Esophagus squamous epithelium (tissue), 5 donors: ENCODE data around the gene TYK2. TPM values are rescaled to one million over a fixed set of nuclear protein-coding genes. Genes with fewer than 3 reads are reported as not detected.
"Not testable (repeated sequence)": the region's sequence is repeated elsewhere in the genome, so short reads cannot be mapped to it uniquely, and the experiment has no call there.

Experiments used
- DNase-seq: peaks from one replicate; lab custom pipeline; 2025; lab: John Stamatoyannopoulos, UW
- H3K27ac ChIP-seq, 4 donors: fragments of 200-600 bp; sonication (generic); one replicate each; pipeline ENCODE4 v1.5.1; 2016 to 2019; ENCODE audit warnings: mild to moderate bottlenecking in 1 of 4
- H3K27me3 ChIP-seq, 4 donors: fragments of 200-600 bp; sonication (generic); 1 replicate in 3 of 4; 2 replicates in 1 of 4; pipeline versions ENCODE4 v1.5.1 to v1.6.0; 2017 to 2021; ENCODE audit warnings: antibody characterized with exemption in 1 of 4
- H3K36me3 ChIP-seq, 3 donors: fragments of 200-600 bp; sonication (generic); one replicate each; pipeline ENCODE4 v1.5.1; 2016 to 2019
- H3K4me1 ChIP-seq, 3 donors: fragments of 200-600 bp; sonication (generic); one replicate each; pipeline ENCODE4 v1.5.1; 2017 to 2019
- H3K4me3 ChIP-seq, 4 donors: fragments of 200-600 bp; sonication (generic); 1 replicate in 3 of 4; 2 replicates in 1 of 4; pipeline ENCODE4 v1.5.1; 2016 to 2019; ENCODE audit warnings: mild to moderate bottlenecking in 2 of 4, moderate library complexity in 1 of 4
- H3K9me3 ChIP-seq, 3 donors: fragments of 200-600 bp; sonication (generic); one replicate each; pipeline ENCODE4 v1.5.1; 2016 to 2019
- POLR2A ChIP-seq, 4 donors: fragments of 450-650 bp; IDR thresholded peaks; one replicate each; pipeline ENCODE4 v1.6.1; 2017; ENCODE audit warnings: antibody characterized with exemption in 4 of 4, mild to moderate bottlenecking in 4 of 4, moderate library complexity in 3 of 4
- WGBS, 2 donors: methylation state at CpG; one replicate each; pipeline ENCODE4 v1.1.5; 2018; 5-methylcytosine and 5-hydroxymethylcytosine counted together
- intact Hi-C: fragments of 100-400 bp; cut with DNase I; formaldehyde crosslinking; loops from one replicate; pipeline ENCODE4 v1.15.0; 2022
- total RNA-seq, 4 donors: library from RNA; depleted of rRNA; stranded (reverse); fragments of >200 nt; gene quantifications; one replicate each; pipeline ENCODE4 v1.1.0, GENCODE V29; 2016
- TF ChIP-seq, protein P1 (sequence below), 6 experiments: fragments of 450-650 bp in 4 of 6; fragments of 200-600 bp in 2 of 6; sonication (generic) in 2 of 6; IDR thresholded peaks; one replicate each; pipeline ENCODE4 v1.5.1; 2016 to 2019; ENCODE audit warnings: antibody characterized with exemption in 6 of 6, mild to moderate bottlenecking in 4 of 6, moderate library complexity in 4 of 6
- donor health status: DM: yes; HTN: yes; CAD: no.

The TYK2 gene
- total RNA-seq, 4 donors from 2014 or later = 41.8 to 74.2 (median 50.7) TPM

DNA sequence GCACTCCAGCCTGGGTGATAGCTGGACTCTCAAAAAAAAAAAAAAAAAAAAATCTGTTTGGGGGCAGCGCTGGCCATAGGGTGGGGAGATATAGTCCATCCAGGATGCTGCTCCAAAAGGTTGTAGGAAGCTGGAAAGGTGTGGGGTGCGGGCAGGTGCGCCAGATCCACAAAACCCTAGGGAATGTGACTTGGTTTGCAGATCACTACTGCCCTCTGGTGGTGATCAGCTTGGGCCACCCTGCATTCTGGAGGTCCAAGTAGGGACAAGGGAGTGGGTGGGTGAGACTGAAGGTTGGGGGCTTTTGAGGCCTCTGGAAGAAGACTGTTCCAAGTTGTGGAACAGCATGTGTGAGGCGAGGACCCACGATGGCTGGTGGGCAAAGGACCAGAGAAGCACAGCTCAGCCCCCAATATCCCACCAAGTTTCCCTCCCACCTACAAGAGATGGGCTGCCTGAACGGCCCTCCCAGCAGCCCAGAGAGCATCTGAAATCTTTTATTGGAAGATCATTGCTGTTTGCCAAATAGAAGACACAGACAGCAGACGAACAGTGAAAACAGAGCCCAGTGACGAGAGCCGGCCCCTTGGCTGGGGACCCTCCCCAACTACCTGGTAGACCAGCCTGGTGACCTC, 10.4 kb upstream of the TYK2 start:
- H3K36me3 ChIP-seq = peaks cover 29 to 51% (median 47%) of the 10 kb centered on the region in 3 donors
- intact Hi-C loops = no loop called here
- peaks cover 0 to 3% (median 0%) of the 10 kb centered on the region in 4 donors for H3K27me3 ChIP-seq
- H3K4me3 ChIP-seq = no peak overlapping the region
- 49 to 52% methylated on average over 7 to 8 of the region's 9 CpGs for whole genome bisulfite sequencing, 2 donors
- no peak for DNase-seq
- no peaks in the 10 kb centered on the region for H3K9me3 ChIP-seq
- TF ChIP-seq POLR2A (IDR thresholded peaks at IDR 0.05) = no peak
- TF ChIP-seq, protein P1, sequence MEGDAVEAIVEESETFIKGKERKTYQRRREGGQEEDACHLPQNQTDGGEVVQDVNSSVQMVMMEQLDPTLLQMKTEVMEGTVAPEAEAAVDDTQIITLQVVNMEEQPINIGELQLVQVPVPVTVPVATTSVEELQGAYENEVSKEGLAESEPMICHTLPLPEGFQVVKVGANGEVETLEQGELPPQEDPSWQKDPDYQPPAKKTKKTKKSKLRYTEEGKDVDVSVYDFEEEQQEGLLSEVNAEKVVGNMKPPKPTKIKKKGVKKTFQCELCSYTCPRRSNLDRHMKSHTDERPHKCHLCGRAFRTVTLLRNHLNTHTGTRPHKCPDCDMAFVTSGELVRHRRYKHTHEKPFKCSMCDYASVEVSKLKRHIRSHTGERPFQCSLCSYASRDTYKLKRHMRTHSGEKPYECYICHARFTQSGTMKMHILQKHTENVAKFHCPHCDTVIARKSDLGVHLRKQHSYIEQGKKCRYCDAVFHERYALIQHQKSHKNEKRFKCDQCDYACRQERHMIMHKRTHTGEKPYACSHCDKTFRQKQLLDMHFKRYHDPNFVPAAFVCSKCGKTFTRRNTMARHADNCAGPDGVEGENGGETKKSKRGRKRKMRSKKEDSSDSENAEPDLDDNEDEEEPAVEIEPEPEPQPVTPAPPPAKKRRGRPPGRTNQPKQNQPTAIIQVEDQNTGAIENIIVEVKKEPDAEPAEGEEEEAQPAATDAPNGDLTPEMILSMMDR (IDR thresholded peaks at IDR 0.05) = peak; percentile 69 to 84 (median 82)
- H3K27ac ChIP-seq = no peak overlapping the region
- H3K4me1 ChIP-seq = peaks cover 0 to 10% (median 4%) of the 10 kb centered on the region in 3 donors

DNA sequence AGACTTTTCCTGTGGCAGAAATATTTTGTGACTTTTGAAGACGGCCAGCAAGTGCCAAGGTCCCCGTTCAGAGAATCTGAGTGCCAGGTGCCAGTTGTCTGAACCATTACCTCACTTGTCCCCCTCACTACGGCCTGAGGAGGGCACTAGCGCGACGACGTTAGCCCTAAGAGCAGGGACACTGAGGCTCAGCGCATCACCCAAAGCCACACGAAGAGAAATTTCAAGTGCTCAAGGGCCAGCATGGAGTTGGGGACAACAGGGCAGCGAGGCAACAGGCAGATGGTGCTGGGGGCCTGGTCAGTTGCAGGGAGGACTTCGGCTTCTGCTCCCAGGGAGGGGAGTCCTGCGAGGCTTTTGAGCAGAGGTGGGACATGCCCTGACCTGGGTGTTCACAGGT, 9.5 kb upstream of the TYK2 start:
- 46 to 65% methylated on average over 8 to 12 of the region's 12 CpGs for WGBS, 2 donors
- H3K4me3 ChIP-seq = no peak overlapping the region
- DNase-seq = no peak
- H3K27ac ChIP-seq = no peak overlapping the region
- peaks cover 20 to 42% (median 38%) of the 10 kb centered on the region in 3 donors for H3K36me3 ChIP-seq
- H3K4me1 ChIP-seq = peaks cover 0 to 10% (median 4%) of the 10 kb centered on the region in 3 donors
- TF ChIP-seq, protein P1 (IDR thresholded peaks at IDR 0.05) = no peak
- TF ChIP-seq POLR2A (IDR thresholded peaks at IDR 0.05) = no peak
- peaks cover 0 to 3% (median 0%) of the 10 kb centered on the region in 4 donors for H3K27me3 ChIP-seq
- no peaks in the 10 kb centered on the region for H3K9me3 ChIP-seq
- intact Hi-C loops = loop anchor here (2.0 kb wide), 1 partner anchor 121 kb away; no protein-coding TSS in a partner anchor

DNA sequence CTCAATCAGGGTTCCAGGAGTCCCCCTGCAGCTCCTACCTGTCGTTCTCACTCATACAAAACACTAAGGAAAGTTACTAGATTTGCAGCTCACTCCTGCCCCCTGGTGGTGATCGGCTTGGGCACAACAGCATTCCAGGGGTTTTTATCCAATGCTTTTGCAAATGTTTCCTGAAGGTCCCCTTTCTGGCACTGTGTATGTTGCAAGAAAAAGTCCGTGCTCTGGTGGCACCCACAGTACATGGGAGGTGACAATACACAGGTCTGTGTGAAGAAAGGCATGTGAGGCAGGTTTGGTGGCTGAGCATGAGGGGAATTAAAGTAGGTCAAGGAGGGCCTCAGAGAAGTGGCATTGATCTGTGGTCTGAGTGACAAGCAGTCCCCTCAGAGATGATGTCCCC, 8.6 kb upstream of the TYK2 start:
- no peak for TF ChIP-seq POLR2A (IDR thresholded peaks at IDR 0.05)
- TF ChIP-seq, protein P1 (IDR thresholded peaks at IDR 0.05) = peak; percentile 88 to 96 (median 94)
- peaks cover 0 to 3% (median 0%) of the 10 kb centered on the region in 4 donors for H3K27me3 ChIP-seq
- intact Hi-C loops = loop anchor here (2.0 kb wide), 1 partner anchor 120 kb away; no protein-coding TSS in a partner anchor
- no peak overlapping the region for H3K4me3 ChIP-seq
- no peaks in the 10 kb centered on the region for H3K9me3 ChIP-seq
- H3K4me1 ChIP-seq = peaks cover 0 to 10% (median 4%) of the 10 kb centered on the region in 3 donors
- WGBS, 2 donors = 0% methylated on average over 2 to 3 of the region's 3 CpGs
- H3K27ac ChIP-seq = no peak overlapping the region
- DNase-seq = no peak
- peaks cover 14 to 33% (median 29%) of the 10 kb centered on the region in 3 donors for H3K36me3 ChIP-seq

DNA sequence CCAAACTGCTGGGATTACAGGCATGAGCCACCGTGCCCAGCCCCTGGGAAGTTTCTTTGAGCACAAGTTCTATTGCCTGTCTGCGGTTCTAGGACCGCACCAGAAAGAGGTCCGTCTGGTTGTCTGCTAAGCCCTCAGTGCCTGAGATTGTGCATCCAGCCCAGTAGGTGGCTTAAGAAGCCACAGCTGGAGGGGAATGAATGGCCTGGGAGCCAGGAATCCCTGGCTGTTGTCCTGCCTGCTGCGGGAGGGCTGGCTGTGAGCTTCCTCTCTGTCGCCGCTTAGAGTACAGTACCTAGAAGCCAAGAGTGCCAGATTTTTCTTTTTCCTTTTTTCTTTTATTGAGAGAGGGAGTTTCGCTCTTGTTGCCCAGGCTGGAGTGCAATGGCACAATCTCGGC, 4.2 kb upstream of the TYK2 start:
- DNase-seq = no peak
- H3K4me1 ChIP-seq = peaks cover 5 to 23% (median 11%) of the 10 kb centered on the region in 3 donors
- 83 to 87% methylated on average over 5 to 6 of the region's 9 CpGs for WGBS, 2 donors
- no peak overlapping the region for H3K4me3 ChIP-seq
- H3K27me3 ChIP-seq = peaks cover 0 to 3% (median 0%) of the 10 kb centered on the region in 4 donors
- H3K27ac ChIP-seq = no peak overlapping the region
- no peaks in the 10 kb centered on the region for H3K9me3 ChIP-seq
- intact Hi-C loops = no loop called here
- no peaks in the 10 kb centered on the region for H3K36me3 ChIP-seq
- TF ChIP-seq, protein P1 (IDR thresholded peaks at IDR 0.05) = no peak
- TF ChIP-seq POLR2A (IDR thresholded peaks at IDR 0.05) = no peak

DNA sequence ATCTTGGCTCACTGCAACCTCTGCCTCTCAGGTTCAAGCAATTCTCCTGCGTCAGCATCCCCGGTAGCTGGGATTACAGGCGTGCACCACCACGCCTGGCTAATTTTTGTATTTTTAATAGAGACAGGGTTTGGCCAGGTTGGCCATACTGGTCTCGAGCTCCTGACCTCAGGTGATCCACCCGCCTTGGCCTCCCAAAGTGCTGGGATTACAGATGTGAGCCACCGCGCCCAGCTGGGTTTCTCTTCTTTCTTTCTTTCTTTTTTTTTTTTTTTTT, 2.8 kb upstream of the TYK2 start:
- H3K9me3 ChIP-seq, H3K27me3 ChIP-seq, H3K27ac ChIP-seq, H3K36me3 ChIP-seq, H3K4me3 ChIP-seq, DNase-seq, intact Hi-C loops: not testable (repeated sequence)
- WGBS, 2 donors = 66 to 73% methylated on average over 8 of the region's 8 CpGs
- H3K4me1 ChIP-seq = peaks cover 7 to 23% (median 9%) of the 10 kb centered on the region in 3 donors
